Activated CD4-positive, alpha-beta T cell treated with anti-CD3 and anti-CD28 coated beads, Interleukin-2, amount 10 ng/mL, durations not matched to agents 24 days and 14 days (primary cell): Measurements from ENCODE around the gene GIMAP1. TPM values are rescaled to one million over a fixed set of nuclear protein-coding genes. Genes with fewer than 3 reads are reported as not detected.

Experiments used
- DNase-seq: peaks from one replicate; pipeline ENCODE4 v3.0.0; 2022
- H3K27ac Mint-ChIP-seq: one replicate; pipeline ENCODE4 v1.8.0; 2022; ENCODE audit warnings: mild to moderate bottlenecking, mixed read lengths
- H3K27me3 Mint-ChIP-seq: one replicate; pipeline ENCODE4 v1.8.0; 2022; ENCODE audit warnings: mixed read lengths
- H3K36me3 Mint-ChIP-seq: one replicate; pipeline ENCODE4 v1.8.0; 2022; ENCODE audit warnings: low read depth, mild to moderate bottlenecking, mixed read lengths
- H3K4me1 Mint-ChIP-seq: one replicate; pipeline ENCODE4 v1.8.0; 2021; ENCODE audit warnings: mixed read lengths
- H3K4me3 Mint-ChIP-seq: one replicate; pipeline ENCODE4 v1.8.0; 2022; ENCODE audit warnings: mild to moderate bottlenecking, moderate library complexity, mixed read lengths
- H3K9me3 Mint-ChIP-seq: one replicate; pipeline ENCODE4 v1.8.0; 2021; ENCODE audit warnings: mixed read lengths
- intact Hi-C: fragments of 100-400 bp; cut with micrococcal nuclease; formaldehyde crosslinking; loops from one replicate; pipeline ENCODE4 v1.15.1; 2023
- total RNA-seq: library from RNA; stranded (reverse); gene quantifications from 2 replicates; pipeline ENCODE4 v1.2.3, GENCODE V29; 2022

GIMAP1 gene
- total RNA-seq, 1 donor from 2014 or later: 4.9 TPM

DNA sequence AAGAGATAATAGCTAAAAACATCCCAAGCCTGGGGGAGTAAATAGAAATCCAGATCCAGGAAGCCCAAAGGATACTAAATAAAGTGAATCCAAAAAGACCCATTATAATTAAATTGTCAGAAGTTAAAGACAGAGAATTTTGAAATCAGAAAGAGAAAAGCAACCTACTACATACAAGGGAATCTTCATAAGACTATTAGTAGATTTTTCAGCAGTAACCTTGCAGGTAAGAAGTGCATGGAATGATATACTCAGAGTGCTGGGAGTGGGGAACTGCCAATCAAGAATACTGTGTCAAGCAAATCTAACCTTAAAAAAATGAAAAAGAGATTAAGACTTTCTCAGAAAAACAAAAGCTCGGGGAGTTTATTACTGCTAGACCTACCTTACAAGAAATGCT is 13.2 kb upstream of the GIMAP1 start:
- Mint-ChIP-seq H3K27me3 (no peaks in the 10 kb centered on the region), H3K36me3 (peaks cover 65% of the 10 kb centered on the region)
- intact Hi-C loops: no loop called here

DNA sequence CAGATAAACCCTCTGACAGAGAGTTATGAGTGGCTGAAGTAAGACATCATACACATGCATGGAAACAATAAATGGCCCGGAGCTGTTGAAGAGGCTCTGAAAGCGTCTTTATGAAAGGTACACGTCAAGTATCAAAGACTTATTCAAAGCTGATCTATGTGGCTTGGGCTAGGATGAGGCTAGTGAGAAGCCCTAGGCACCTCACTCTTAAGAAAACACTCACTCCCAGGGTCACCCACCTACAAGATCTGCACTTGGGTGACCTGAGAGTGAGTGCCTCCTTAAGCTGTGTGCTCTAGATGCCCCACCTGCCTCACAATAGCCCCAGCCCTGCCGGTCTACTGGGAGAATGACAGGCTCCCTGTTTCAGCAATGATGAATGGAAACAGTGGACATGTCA is 1.1 kb upstream of the GIMAP1 start:
- intact Hi-C loops: loop anchor here (5.0 kb wide), 1 partner anchor 83 kb away; the partner anchor contains the start of gene GIMAP6
- H3K36me3 Mint-ChIP-seq: peaks cover 53% of the 10 kb centered on the region
- H3K9me3 Mint-ChIP-seq: peaks cover 16% of the 10 kb centered on the region
- H3K27me3 Mint-ChIP-seq: no peaks in the 10 kb centered on the region
- peaks cover 45% of the 10 kb centered on the region for H3K4me1 Mint-ChIP-seq
- peak; percentile 69 for DNase-seq
- H3K27ac Mint-ChIP-seq: peak overlapping the region; percentile 87
- peak overlapping the region; percentile 89 for H3K4me3 Mint-ChIP-seq

More for the DNA sequence above, 13.2 kb upstream of the GIMAP1 start:
- no peak overlapping the region for H3K4me3 Mint-ChIP-seq
- DNase-seq: no peak
- H3K4me1 Mint-ChIP-seq: peaks cover 2% of the 10 kb centered on the region
- no peak overlapping the region for H3K27ac Mint-ChIP-seq
- H3K9me3 Mint-ChIP-seq: peaks cover 50% of the 10 kb centered on the region

DNA sequence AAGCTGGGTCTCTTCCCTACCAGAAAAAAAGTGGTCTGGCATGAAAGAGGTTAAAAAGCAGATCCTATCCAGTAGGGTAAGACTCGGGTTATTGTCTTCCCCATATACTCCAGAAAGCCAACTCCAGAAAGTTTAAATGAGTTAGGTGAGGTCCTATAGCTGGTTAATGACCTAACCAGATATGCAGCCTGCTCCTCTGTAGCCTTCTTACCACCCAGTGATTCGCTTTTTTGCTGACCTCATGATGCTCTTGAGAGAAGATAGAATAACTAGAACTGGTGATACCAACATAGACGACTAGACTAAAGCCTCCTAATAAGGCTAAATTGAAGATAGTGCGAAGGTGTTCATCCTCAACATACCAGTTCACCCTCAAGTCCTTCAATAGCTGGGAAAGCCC is 675 bp upstream of the GIMAP1 start:
- Mint-ChIP-seq H3K36me3 (peaks cover 56% of the 10 kb centered on the region), H3K27me3 (no peaks in the 10 kb centered on the region), H3K9me3 (peaks cover 16% of the 10 kb centered on the region), H3K4me1 (peaks cover 47% of the 10 kb centered on the region), H3K27ac (peak overlapping the region; percentile 87), H3K4me3 (peak overlapping the region; percentile 89)
- intact Hi-C loops: loop anchor here (1.0 to 5.0 kb wide), 4 partner anchors 29 to 83 kb away; partner anchors contain the start of gene GIMAP6
- DNase-seq: no peak

DNA sequence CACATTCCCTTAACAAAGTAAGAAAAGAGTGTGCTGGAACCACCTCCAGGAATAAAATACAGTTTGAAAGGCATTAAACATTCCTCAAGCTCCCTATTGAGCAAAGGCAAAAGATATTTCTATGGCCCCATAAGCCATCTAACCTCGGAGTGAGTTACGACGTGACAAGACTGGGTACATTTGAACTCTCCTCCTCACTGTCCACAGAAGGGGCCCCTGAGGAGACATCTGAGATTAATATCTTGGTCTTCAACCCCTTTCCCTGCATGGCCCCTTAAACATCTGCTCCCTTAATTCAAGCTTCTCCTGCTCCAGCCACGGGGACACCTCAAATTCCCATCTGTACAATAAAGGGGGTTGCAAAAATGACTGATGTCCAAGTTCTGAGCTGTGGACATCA is 526 bp downstream of the GIMAP1 start:
- peaks cover 56% of the 10 kb centered on the region for H3K4me1 Mint-ChIP-seq
- peak overlapping the region; percentile 89 for H3K4me3 Mint-ChIP-seq
- peaks cover 68% of the 10 kb centered on the region for H3K36me3 Mint-ChIP-seq
- H3K27me3 Mint-ChIP-seq: no peaks in the 10 kb centered on the region
- H3K27ac Mint-ChIP-seq: peak overlapping the region; percentile 87
- intact Hi-C loops: loop anchor here (1.0 to 5.0 kb wide), 4 partner anchors 30 to 85 kb away; partner anchors contain the start of gene GIMAP6
- H3K9me3 Mint-ChIP-seq: peaks cover 16% of the 10 kb centered on the region
- peak; percentile 59 for DNase-seq

DNA sequence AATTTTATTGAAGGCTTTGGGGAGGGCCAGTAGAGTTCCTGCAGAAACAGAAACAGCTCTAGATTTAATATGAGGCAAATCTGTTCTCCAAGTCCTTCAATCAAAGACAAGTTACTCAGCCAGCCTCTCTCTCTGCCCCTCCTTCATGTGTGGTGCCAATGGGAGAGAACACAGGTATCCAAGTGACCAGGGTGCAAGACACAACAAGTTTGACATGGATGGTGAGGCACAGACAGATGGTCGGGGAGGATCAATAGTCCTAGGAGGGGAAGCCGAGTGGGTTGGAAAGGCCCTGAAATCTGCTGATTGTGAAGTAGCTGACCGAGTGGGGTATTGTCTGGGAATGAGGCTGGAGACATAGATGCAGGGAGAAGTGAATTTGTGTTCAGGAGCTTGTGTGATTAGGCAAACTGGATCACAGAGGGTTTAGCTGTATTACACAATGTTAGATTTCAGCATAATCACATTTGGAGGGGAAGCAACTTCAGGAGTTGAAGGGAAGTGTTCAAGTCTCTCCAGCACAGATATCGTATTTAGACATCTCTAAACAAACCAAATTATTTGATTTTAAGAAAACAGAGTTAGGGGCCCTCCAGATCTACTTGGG is 1.5 kb downstream of the GIMAP1 start:
- H3K4me1 Mint-ChIP-seq: peaks cover 63% of the 10 kb centered on the region
- peaks cover 8% of the 10 kb centered on the region for H3K9me3 Mint-ChIP-seq
- peak; percentile 78 for DNase-seq
- peak overlapping the region; percentile 87 for H3K27ac Mint-ChIP-seq
- peaks cover 70% of the 10 kb centered on the region for H3K36me3 Mint-ChIP-seq
- no peaks in the 10 kb centered on the region for H3K27me3 Mint-ChIP-seq
- intact Hi-C loops: loop anchor here (1.0 to 5.0 kb wide), 4 partner anchors 14 to 86 kb away; partner anchors contain the start of gene GIMAP6
- peak overlapping the region; percentile 89 for H3K4me3 Mint-ChIP-seq

DNA sequence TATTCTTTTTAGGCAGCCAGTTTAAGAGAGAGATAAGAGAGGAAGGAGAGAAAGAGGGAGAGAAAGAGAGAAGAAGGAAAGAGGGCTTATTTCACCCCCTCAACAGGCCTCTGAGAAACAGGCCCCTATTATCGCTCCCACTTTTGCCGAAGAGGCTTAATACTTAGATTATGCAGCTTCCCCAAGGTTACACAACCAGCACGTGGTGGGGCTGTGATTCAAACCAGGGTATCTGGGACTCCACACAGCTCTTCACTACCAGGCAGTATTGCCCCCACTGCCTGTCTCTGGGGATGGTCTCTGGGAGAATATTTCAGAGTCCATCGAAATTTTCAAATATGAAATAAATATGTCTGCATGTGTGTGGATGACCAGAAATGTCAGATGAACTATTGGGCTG is 3.0 kb downstream of the GIMAP1 start:
- peak overlapping the region; percentile 89 for H3K4me3 Mint-ChIP-seq
- peak overlapping the region; percentile 87 for H3K27ac Mint-ChIP-seq
- intact Hi-C loops: loop anchor here (5.0 kb wide), 1 partner anchor 87 kb away; the partner anchor contains the start of gene GIMAP6
- H3K4me1 Mint-ChIP-seq: peaks cover 75% of the 10 kb centered on the region
- peaks cover 75% of the 10 kb centered on the region for H3K36me3 Mint-ChIP-seq
- H3K27me3 Mint-ChIP-seq: no peaks in the 10 kb centered on the region
- H3K9me3 Mint-ChIP-seq: no peaks in the 10 kb centered on the region
- no peak for DNase-seq

DNA sequence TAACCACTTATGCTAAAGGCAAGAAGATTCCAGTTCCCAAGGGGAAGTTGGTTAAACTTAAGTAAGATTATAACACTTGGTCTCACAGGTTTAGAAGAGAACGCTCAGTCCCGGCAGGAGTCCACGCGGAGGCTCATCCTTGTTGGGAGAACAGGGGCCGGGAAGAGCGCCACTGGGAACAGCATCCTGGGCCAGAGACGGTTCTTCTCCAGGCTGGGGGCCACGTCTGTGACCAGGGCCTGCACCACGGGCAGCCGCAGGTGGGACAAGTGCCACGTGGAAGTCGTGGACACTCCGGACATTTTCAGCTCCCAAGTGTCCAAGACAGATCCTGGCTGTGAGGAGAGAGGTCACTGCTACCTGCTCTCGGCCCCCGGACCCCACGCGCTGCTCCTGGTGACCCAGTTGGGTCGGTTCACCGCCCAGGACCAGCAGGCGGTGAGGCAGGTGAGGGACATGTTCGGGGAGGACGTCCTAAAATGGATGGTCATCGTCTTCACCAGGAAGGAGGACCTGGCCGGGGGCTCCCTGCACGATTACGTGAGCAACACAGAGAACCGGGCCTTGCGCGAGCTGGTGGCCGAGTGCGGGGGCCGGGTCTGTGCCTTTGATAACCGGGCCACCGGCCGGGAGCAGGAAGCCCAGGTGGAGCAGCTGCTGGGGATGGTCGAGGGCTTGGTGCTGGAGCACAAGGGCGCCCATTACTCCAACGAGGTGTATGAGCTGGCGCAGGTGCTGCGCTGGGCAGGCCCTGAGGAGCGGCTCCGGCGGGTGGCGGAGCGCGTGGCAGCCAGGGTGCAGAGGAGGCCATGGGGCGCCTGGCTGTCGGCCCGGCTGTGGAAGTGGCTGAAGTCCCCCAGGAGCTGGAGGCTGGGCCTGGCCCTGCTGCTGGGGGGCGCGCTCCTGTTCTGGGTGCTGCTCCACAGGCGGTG is 3.8 kb downstream of the GIMAP1 start:
- H3K27ac Mint-ChIP-seq: peak overlapping the region; percentile 87
- intact Hi-C loops: loop anchor here (5.0 kb wide), 1 partner anchor 88 kb away; the partner anchor contains the start of gene GIMAP6
- H3K27me3 Mint-ChIP-seq: no peaks in the 10 kb centered on the region
- H3K9me3 Mint-ChIP-seq: no peaks in the 10 kb centered on the region
- DNase-seq: peak; percentile 53
- H3K36me3 Mint-ChIP-seq: peaks cover 80% of the 10 kb centered on the region
- H3K4me1 Mint-ChIP-seq: peaks cover 70% of the 10 kb centered on the region
- H3K4me3 Mint-ChIP-seq: peak overlapping the region; percentile 89

DNA sequence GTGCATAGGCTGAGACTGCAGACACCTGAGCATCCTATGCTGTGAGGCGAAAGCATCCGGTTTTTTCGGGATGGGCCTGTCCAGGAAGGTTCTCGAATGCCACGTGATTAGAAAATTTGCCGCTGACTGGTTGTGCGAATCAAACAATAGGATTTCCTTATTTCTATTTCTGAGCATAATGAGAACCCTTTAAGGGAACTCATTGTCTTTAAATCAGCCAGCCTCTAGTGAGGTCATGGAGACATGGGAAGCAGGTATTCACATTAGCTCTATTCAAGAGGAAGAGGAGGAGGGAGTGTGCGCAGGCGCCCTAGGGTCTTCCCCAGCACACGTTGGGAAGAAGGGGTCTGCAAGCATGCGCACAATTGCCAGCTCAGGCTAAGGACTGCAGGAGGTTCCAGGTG is 5.6 kb downstream of the GIMAP1 start:
- Mint-ChIP-seq H3K27me3 (no peaks in the 10 kb centered on the region), H3K36me3 (peaks cover 88% of the 10 kb centered on the region), H3K27ac (peak overlapping the region; percentile 72), H3K4me3 (peak overlapping the region; percentile 89), H3K9me3 (peaks cover 7% of the 10 kb centered on the region), H3K4me1 (peaks cover 62% of the 10 kb centered on the region)
- DNase-seq: peak; percentile 62
- intact Hi-C loops: no loop called here

DNA sequence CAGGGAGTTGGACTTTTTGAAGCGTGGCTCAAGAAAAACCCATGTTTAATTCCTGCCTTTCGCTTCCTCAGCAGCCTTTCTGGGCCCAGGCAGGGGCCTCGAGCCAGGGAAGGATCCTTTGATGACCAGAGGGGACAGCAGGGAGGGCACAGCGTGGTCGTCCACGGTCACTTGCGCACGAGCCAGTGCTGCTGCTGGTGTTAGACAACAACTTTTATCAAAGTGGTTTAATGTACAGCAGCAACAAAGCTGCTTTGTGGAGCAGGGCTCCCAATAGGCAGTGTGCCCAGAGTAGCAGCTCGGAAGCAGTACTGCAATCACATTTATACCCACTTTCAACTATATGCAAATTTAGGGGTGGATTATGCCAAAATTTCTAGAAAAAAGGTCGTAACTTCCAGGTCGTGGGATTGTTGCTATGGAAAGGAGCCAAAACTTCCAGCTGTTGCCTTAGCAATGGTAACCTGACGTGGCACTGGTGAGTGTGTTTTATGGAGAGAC is 6.1 kb downstream of the GIMAP1 start:
- intact Hi-C loops: no loop called here
- Mint-ChIP-seq H3K9me3 (peaks cover 11% of the 10 kb centered on the region), H3K4me1 (peaks cover 63% of the 10 kb centered on the region), H3K36me3 (peaks cover 90% of the 10 kb centered on the region), H3K27ac (peak overlapping the region; percentile 72), H3K4me3 (peak overlapping the region; percentile 89), H3K27me3 (no peaks in the 10 kb centered on the region)
- peak; percentile 60 for DNase-seq

DNA sequence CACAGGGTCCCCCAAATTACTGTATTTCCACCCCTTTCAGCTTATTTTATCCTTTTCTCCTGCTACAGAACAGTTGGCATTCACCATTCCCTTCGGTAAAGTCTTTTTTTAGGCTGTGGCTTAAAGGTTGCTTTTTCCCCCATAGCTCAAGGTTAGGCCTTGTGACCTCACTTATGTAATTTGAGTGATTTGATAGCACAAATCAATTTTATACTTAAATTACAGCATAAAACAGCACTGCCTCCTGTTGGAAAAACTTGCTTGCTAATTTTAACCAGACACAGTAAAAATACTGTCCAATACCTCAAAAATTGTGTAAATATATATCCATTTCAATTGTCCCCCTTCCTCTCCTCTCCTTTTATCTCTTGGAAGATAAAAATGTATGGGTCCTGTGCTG is 7.1 kb downstream of the GIMAP1 start:
- peak overlapping the region; percentile 63 for H3K27ac Mint-ChIP-seq
- H3K4me1 Mint-ChIP-seq: peaks cover 60% of the 10 kb centered on the region
- H3K36me3 Mint-ChIP-seq: peaks cover 93% of the 10 kb centered on the region
- H3K27me3 Mint-ChIP-seq: no peaks in the 10 kb centered on the region
- intact Hi-C loops: no loop called here
- H3K4me3 Mint-ChIP-seq: peak overlapping the region; percentile 89
- H3K9me3 Mint-ChIP-seq: peaks cover 19% of the 10 kb centered on the region
- DNase-seq: no peak

DNA sequence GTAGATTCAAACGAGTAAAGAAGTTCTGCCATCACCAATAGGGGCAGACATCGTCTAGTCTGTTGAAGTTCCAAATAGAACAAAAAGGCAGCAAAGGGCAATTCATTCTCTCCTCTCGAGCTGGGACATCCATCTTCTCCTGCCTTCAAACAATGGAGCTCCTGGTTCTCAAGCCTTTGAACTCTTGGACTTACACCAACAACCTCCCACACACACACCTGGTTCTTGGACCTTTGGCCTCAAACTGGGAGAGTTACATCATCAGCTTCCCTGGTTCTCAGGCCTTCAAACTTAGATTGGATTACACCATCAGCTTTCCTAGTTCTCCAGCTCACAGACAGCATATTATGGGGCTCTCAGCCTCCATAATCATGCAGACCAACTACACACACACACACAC is 11.0 kb downstream of the GIMAP1 start:
- Mint-ChIP-seq H3K4me3 (no peak overlapping the region), H3K4me1 (peaks cover 50% of the 10 kb centered on the region), H3K9me3 (peaks cover 23% of the 10 kb centered on the region), H3K36me3 (peaks cover 65% of the 10 kb centered on the region), H3K27me3 (no peaks in the 10 kb centered on the region), H3K27ac (no peak overlapping the region)
- intact Hi-C loops: no loop called here
- DNase-seq: peak; percentile 50

DNA sequence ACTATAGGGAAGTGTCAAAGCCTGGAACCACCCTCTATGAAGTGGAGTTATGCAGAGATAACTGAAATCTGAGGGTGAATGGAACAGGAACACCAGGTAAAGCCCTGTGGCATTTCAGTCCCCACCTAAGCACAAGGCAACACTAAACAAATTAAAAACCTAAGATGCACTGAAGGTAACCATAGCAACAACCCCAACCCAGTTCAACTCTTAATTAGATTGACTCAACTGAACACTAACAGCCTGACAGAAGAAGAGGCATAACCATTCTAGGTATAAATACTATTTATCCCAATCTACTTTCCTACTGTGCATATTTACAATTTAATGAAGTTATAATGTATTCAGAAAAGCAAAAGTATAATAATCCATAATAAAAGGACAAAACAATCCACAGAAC is 11.6 kb downstream of the GIMAP1 start:
- Mint-ChIP-seq H3K36me3 (peaks cover 59% of the 10 kb centered on the region), H3K4me3 (no peak overlapping the region), H3K9me3 (peaks cover 23% of the 10 kb centered on the region), H3K4me1 (peaks cover 52% of the 10 kb centered on the region), H3K27me3 (no peaks in the 10 kb centered on the region), H3K27ac (no peak overlapping the region)
- peak; percentile 48 for DNase-seq
- intact Hi-C loops: no loop called here

DNA sequence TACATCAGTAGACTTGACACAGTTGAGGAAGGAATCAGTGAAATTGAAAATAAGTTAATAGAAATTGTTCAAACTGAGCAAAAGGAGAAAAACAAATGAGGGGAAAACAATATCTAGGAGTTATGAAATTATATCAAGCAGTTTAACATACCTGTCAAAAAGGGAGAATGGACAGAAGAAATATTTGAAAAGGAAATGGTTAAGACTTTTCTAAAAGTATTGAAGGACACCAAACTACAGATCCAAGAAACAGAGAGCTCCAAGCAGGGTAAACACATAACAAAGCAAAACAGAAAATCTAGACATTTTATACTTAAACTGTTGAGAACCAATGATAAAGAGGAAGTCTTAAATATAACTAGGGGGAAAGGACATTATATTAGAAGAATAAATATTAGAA is 12.2 kb downstream of the GIMAP1 start:
- Mint-ChIP-seq H3K27ac (peak overlapping the region; percentile 13), H3K4me1 (peaks cover 52% of the 10 kb centered on the region), H3K36me3 (peaks cover 53% of the 10 kb centered on the region), H3K27me3 (no peaks in the 10 kb centered on the region), H3K9me3 (peaks cover 23% of the 10 kb centered on the region), H3K4me3 (no peak overlapping the region)
- DNase-seq: no peak
- intact Hi-C loops: no loop called here
